Suprapubic skin (tissue), 4 donors: ENCODE measurements around the gene DUOXA1.

Experiments
- POLR2A ChIP-seq, 2 donors: fragments of 450-650 bp; IDR thresholded peaks; one replicate each; pipeline ENCODE4 v1.6.1; 2017; ENCODE audit warnings: antibody characterized with exemption in 2 of 2, mild to moderate bottlenecking in 2 of 2, moderate library complexity in 2 of 2
- POLR2AphosphoS5 ChIP-seq, 3 donors: sonication (generic); formaldehyde crosslinking; IDR thresholded peaks; one replicate each; pipeline ENCODE4 v1.6.1; 2017; ENCODE audit warnings: antibody characterized with exemption in 3 of 3
- TF ChIP-seq, protein P1 (sequence below), 2 donors: fragments of 200-600 bp in 1 of 2; fragments of 450-650 bp in 1 of 2; sonication (generic) in 1 of 2; IDR thresholded peaks; one replicate each; pipeline ENCODE4 v1.5.1; 2016 to 2019; ENCODE audit warnings: antibody characterized with exemption in 2 of 2, mild to moderate bottlenecking in 1 of 2, moderate library complexity in 1 of 2

DNA sequence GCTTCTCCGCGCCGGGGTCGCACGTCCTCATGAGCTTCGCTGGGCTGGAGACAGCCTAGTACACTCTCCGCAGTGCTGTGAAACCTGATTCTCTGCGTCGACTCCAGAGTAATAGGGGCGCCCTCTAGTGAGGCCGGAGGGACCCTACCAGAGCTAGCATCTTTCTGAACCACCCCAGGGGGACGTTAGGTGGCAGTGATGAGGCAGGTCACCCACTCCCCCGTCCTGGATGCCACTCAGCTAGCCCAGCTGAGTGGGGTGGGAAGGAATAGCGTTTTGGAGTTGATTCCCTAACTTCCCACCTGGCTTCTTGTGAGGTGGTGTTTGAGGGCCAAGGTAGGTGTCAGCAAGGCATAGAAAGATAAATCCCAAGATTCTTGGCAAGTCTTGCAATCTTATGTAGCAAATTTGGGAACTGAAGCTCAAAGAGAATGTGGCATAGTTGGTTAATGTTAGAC lies 11.5 kb downstream of the DUOXA1 start:
- TF ChIP-seq, protein P1, sequence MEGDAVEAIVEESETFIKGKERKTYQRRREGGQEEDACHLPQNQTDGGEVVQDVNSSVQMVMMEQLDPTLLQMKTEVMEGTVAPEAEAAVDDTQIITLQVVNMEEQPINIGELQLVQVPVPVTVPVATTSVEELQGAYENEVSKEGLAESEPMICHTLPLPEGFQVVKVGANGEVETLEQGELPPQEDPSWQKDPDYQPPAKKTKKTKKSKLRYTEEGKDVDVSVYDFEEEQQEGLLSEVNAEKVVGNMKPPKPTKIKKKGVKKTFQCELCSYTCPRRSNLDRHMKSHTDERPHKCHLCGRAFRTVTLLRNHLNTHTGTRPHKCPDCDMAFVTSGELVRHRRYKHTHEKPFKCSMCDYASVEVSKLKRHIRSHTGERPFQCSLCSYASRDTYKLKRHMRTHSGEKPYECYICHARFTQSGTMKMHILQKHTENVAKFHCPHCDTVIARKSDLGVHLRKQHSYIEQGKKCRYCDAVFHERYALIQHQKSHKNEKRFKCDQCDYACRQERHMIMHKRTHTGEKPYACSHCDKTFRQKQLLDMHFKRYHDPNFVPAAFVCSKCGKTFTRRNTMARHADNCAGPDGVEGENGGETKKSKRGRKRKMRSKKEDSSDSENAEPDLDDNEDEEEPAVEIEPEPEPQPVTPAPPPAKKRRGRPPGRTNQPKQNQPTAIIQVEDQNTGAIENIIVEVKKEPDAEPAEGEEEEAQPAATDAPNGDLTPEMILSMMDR (IDR thresholded peaks at IDR 0.05), result peak; percentile 67 to 99
- no peak for TF ChIP-seq POLR2A (IDR thresholded peaks at IDR 0.05)
- TF ChIP-seq POLR2AphosphoS5 (IDR thresholded peaks at IDR 0.05), result no peak
